Fibroblast of skin of left quadriceps (primary cell): Measurements from ENCODE around the gene PUM1.
"Not testable (repeated sequence)": the region's sequence is repeated elsewhere in the genome, so short reads cannot be mapped to it uniquely, and the experiment has no call there.

ENCODE experiments used
- DNase-seq, 2 experiments: peaks; one replicate each; pipeline ENCODE4 v3.0.0-alpha.2; 2013; ENCODE audit warnings: low read depth in 2 of 2

The PUM1 gene, protein sequence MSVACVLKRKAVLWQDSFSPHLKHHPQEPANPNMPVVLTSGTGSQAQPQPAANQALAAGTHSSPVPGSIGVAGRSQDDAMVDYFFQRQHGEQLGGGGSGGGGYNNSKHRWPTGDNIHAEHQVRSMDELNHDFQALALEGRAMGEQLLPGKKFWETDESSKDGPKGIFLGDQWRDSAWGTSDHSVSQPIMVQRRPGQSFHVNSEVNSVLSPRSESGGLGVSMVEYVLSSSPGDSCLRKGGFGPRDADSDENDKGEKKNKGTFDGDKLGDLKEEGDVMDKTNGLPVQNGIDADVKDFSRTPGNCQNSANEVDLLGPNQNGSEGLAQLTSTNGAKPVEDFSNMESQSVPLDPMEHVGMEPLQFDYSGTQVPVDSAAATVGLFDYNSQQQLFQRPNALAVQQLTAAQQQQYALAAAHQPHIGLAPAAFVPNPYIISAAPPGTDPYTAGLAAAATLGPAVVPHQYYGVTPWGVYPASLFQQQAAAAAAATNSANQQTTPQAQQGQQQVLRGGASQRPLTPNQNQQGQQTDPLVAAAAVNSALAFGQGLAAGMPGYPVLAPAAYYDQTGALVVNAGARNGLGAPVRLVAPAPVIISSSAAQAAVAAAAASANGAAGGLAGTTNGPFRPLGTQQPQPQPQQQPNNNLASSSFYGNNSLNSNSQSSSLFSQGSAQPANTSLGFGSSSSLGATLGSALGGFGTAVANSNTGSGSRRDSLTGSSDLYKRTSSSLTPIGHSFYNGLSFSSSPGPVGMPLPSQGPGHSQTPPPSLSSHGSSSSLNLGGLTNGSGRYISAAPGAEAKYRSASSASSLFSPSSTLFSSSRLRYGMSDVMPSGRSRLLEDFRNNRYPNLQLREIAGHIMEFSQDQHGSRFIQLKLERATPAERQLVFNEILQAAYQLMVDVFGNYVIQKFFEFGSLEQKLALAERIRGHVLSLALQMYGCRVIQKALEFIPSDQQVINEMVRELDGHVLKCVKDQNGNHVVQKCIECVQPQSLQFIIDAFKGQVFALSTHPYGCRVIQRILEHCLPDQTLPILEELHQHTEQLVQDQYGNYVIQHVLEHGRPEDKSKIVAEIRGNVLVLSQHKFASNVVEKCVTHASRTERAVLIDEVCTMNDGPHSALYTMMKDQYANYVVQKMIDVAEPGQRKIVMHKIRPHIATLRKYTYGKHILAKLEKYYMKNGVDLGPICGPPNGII

DNA sequence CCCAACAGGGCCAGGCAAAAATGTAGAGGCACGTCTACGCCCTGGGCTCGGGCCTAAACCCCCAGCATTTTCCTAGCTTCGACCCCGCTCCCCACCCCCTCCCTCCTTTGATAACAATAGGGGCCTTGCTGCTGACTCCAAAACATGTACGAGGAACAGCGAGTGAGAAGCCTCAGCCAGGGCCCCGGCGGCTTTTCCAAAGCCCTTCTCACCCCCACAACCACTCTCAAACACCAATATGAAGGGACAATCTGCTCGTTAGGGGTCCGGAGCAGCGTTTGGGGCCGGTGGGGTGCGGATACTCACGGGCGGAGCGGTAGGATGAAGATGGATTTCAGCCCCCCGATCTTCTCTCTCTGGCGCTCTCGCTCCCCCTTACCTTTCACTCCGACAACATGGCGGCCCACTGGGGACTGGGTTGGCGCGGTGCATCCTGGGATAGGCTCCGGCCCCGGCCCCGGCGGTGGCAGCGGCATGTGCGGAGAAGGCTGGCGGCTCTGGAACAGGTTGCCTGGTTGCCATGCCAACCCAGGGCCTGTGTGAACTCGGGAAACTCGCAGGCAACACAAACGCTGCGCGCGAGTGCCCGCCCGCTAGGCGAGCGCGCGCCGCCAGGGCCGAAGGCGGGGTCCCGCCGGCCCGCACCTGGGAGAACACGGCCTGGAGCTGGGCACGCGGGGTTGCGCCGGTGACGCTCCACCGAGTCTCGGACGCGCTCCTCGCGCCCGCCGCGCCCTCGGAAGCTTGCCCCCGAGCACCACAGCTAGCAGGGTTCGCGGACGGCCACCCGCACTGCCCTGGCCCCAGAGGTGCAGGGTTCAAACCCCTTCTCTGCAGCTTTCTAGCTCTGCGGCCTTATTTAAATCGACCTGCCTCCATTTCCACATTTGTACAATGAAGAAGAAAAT lies at the start of gene PUM1:
PUM1 (minus strand) TSS at position 408 of the 908 bp plus-strand sequence. CDS start 6,151 bp downstream, outside the sequence.
- DNase-seq = peak; percentile 92 to 93

DNA sequence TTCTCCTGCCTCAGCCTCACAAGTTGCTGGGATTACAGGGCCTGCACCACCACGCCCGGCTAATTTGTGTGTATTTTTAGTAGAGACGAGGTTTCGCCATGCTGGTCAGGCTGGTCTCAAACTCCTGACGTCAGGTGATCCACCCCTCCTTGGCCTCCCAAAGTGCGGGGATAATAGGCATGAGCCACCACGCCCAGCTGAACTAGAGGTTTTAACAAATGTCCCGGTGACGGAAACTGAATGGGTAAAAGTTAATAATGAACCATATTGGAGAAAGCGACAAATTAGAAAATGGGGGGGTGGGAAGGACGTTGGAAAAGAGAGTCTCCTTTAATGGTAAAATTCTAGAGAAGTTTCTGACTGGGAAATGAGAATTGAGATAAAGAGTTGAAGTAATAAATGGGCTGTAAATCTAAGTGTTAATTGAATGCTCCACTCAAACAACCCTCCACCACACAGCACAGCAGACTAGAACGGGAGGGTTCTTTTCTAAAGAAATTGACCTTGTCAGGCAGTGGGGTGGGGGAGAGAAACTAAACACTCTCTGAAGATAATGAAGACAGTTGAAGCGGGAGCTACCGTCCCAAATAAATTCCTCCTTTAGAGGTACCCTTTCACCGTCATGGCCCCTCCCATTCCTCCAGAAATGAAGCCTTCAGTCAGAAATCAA lies 46.9 kb upstream of the PUM1 start:
- no peak for DNase-seq

DNA sequence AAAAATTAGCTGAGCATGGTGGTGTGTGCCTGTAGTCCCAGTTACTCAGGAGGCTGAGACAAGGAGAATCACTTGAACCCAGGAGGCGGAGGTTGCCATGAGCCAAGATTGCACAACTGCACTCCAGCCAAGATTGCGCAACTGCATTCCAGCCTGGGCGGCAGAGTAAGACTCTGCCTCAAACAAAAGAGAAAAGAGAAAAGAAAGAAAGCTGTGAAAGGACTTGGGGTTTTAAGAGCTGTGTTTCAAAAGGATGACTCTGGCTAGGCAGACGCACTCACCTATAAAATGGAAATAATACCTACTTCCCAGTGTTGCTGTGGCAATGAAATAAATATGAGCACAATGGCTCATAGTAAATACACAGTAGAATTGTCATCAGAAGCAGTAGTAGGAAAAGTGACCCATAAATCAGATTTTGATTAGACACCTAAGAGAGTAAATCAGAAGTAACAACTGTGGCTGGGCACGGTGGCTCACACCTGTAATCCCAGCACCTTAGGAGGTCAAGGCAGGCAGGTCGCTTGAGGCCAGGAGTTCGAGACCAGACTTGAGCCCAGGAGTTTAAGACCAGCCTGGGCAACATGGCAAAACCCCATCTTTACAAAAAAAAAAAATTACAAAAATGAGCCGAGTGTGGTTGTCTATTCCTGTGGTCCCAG lies 45.9 kb upstream of the PUM1 start:
- peak; percentile 39 to 43 for DNase-seq

DNA sequence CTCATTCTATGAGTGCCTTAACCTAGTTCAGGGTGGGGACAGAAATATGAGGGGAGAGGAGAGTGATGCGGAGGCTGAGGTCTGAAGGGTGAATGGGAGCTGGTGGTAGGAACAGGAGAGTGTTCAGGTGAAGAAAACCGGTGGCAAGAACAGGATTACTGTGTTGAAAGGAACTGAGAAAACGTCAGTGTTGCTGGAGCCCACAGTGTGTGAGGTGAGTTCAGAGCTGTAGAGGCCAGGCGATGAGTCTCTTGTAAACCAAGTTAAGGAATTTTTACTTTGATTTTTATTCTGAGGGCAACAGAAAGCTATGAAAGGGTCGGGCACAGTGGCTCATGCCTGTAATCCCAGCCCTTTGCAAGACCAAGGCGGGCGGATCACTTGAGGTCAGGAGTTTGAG lies 45.3 kb upstream of the PUM1 start:
- no peak for DNase-seq

DNA sequence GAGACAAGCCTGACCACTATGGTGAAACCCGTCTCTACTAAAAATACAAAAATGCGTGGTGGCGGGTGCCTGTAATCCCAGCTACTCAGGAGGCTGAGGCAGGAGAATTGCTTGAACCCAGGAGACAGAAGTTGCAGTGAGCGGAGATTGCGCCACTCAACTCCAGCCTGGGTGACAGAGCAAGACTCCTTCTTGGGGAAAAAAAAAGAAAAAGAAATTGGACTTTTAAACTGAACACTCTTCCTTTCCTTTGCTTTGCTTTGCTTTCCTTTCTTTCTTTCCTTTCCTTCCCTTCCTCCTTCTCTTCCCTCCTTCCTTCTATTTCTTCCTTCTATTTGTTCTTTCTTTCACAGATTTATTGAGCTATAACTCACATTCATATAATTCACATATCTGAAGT lies 43.3 kb upstream of the PUM1 start:
- DNase-seq = no peak

DNA sequence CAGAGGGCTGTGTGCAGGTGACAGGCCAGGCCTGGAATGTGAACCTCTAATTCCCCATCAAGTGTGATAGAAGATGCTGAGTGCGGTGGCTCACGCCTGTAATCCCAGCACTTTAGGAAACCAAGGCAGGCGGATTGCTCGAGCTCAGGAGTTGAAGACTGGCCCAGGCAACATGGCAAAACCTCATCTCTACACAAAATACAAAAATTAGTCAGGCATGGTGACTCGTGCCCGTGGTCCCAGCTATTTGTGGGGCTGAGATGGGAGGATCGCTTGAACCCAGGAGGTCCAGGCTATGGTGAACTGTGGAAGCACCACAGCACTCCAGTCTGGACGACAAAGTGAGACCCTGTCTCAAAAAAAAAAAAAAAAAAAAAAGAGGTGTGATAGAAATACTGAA lies 40.1 kb upstream of the PUM1 start:
- no peak for DNase-seq

DNA sequence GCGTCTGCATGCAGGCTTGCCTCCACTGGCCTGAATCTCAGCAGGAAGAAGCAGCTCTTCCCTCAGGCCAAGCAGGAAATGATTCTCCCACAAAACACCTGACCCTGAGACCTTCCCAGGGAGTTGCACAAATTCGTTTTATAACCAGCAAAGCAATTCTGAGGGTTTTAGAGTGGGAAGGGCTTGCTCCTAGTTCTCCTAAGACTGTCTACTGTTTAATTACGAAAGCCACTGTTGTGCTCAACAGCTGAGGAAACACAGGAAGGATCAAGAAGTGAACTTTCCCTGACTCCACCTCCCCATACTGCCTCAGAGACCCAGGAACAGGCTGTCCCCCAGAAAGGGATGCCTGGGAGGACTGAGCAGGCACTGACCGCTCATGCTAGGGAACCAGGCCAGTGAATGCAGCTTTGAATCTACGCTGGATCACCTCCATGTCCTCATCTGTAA lies 37.0 kb upstream of the PUM1 start:
- peak in 1 of 2 experiments; percentile 24 for DNase-seq

DNA sequence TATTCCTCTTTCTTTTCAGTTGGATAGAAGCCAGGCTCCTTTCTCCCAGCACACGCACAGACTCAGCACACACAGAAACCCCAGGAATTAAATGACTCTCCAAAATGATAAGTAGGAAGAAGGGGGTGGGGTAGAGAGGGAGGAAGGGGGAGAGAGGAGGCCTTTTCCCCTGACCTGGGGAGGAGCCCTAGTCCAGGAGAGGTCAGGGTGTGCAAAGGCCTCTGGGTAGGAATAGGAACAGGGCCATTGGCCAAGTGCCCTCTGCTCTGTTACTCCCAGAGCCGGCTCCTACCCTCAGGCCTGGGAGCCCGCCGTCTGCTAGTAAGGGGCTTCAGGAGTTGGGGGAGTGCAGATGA lies 35.6 kb upstream of the PUM1 start:
- DNase-seq = peak; percentile 73 to 78

DNA sequence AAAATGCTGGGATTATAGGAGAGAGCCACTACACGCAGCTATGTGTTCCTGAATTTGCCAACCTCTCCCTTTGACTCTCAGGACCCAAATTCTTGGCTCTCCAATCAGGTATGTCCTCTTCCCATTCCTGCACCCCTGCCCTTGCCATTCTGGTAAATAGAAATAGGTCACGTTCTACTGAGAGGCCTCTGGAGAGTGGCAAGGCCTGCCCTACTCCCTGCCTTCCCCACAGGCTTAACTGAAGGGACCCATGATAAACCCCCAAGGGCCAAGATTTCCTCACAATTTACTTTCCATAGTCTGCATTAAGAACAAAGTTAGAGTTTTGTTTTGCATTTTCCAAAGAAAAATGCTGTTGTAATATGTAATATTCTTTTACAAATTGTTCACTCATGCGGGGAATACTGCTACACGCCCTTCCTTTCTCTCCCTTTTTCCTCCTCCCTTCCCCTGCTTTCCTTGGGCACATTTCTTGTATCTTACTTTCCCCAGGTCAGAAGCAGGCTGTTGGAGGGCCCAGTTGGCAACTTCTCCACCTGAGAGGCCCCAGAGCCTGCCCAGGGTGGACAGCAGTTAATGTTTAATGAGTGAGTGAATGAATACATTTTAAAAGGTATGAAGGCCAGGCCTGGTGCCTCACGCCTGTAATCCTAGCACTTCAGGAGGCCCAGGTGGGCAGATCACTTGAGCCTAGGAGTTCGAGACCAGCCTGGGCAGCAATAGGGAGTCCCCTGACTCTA lies 33.9 kb upstream of the PUM1 start:
- no peak for DNase-seq

DNA sequence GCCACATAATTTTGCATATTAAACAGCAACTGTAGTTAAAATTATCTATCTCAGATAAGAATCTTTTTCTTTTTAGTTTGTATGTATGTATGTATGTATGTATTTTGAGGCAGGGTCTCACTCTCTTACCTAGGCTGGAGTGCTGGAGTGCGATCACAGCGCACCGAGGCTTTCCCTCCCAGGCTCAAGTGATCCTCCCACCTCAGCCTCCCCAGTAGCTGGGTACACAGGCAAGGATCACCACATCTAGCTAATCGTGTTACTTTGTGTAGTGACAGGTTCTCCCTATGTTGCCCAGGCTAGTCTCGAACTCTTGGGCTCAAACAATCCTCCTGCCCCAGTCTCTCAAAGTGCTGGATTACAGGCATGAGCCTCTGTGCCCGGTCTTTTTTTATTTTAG lies 30.5 kb upstream of the PUM1 start:
- DNase-seq = no peak

DNA sequence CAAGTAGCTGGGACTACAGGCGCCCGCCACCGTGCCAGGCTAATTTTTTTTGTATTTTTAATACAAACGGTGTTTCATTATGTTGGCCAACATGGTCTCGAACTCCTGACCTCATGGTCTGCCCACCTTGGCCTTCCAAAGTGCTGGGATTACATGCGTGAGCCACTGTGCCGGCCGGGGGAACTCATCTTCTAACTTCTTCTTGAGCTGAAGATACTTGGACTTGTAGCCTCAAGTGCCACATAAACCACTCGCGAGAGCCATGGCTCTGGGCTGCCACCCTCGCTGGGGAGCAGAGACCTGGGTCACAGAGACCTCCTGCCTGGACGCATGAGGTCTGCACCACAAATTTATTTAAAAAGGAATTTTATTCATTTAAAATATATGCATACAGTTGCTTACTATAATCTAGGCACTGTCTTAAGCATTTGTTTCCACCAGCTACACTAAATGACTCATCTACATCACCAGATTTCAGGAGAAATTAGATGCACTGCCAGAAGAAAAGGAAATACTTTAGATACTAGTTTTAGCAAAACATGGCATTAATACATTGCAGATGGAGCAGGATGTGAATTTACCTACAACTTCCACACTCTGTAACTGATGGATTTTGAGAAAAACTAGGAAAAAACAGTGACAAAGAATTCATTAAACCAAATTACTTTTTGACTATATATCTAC lies 29.9 kb upstream of the PUM1 start:
- peak; percentile 85 to 88 for DNase-seq

DNA sequence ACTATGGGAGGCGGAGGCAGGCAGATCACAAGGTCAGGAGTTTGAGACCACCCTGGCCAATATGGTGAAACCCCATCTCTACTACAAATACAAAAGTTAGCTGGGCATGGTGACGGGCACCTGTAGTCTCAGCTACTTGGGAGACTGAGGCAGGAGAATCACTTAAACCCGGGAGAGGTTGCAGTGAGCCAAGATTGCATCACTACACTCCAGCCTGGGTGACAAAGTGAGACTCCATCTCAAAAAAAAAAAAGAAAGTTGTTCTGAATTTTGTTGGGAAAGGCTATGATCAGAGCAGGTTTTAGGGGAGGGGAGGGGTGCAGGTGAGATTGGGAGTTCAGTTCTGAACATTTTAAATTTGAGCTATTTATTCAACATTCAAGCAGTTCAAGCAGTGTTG lies 22.6 kb upstream of the PUM1 start:
- DNase-seq = not testable (repeated sequence)

DNA sequence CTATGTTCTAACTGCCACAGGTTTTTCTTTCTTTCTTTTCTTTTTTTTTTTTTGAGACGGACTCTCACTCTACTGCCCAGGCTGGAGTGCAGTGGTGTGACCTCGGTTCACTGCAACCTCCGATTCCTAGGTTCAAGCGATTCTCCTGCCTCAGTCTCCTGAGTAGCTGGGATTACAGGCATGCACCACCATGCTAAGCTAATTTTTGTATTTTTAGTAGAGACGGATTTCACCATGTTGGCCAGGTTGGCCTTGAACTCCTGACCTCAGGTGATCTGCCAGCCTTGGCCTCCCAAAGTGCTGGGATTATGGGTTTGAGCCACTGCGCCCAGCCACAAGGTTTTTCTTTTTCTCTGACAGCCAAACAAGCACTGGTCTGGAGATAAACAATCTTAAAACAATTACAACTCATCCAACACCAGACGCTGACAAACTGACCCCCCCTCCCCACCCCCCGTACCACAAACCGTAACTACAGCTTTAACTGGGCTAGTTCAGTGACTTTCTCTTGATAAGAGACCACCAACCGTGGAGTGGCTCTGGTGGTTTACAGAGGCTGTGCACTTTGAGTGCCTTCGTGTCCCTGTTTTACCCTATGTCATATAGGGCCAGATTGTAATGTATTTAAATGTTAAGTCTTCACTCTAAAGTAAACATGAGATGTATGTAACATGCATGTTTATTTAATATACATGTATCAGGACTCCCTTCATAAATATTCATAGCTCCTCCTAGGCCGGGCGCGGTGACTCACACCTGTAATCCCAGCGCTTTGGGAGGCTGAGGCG lies 19.5 kb upstream of the PUM1 start:
- no peak for DNase-seq

DNA sequence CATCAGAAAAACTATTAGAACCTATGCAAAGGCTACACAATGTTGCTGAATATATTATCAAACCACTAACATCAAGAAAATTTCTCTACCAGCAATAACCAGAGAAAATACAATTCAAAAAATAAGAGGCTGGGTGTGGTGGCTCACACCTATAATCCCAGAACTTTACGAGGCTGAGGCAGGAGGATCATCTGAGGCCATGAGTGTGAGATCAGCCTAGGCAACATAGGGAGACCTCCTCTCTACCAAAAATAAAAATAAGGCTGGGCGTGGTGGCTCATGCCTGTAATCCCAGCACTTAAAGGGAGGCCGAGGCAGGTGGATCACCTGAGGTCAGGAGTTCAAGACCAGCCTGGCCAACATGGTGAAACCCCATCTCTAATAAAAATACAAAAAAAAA lies 16.9 kb upstream of the PUM1 start:
- DNase-seq = no peak

DNA sequence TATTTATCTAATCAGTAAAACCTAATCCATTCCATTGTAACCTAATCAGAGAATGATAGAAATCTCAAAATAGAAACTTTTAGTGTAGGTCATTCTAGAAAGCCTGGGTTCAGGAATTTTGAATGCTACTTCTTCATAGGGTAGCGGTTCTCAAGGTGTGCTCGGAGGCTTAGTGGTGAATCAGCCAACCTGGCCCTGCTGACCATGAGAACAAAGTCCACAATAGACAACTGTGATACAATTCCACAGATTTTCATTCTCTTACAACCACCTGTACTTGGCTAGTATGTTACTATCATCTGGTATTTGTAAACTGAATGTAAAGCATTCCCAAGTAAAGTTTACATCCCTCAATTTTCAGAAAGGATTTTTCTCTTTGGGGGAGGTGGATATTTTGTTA lies 7.5 kb upstream of the PUM1 start:
- no peak for DNase-seq

DNA sequence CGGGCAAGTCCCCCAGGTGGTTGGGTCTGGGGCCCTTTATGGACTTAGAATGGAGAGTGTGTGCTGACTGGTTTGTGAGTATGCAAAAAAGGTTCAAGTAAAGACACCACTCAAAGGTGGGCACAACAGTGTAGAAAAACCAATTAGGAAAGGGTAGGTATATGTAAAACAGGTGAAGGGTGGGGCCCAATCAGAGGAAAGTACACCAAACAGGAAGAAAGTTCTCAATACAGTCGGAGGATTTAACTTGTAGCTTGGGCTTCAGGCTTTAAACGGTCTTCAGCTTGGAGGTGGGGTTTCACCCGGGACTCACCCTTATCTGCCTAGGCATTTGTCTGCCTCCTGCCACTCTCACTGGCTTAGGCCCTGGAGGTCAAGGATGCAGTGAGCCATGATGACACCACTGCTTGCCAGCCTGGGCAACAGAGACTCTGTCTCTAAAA lies 6.8 kb upstream of the PUM1 start:
- DNase-seq = no peak

DNA sequence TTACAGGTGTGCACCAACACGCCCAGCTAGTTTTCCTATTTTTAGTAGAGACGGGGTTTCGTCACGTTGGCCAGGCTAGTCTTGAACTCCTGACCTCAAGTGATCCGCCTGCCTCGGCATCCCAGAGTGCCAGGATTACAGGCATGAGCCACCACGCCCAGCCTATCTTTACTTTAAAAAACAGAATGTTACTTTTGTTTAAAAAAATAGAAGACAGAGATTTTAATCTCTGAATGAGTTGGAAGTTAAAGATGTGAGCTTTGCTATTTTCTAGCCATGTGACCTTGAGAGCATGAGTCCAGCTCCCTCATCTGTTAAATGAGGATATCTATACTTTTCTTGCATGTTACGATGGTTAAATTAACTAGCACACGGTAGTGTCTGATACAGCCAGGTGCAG lies 3.9 kb upstream of the PUM1 start:
- DNase-seq = no peak
